ACC112 (cell line): ENCODE measurements around the gene TLCD1.

Experiments
- H2AFZ ChIP-seq: fragments of 200-600 bp; sonication (generic); one replicate; pipeline ENCODE4 v1.6.0; 2017; ENCODE audit warnings: antibody characterized with exemption, low read length; ENCODE audit not compliant: unreplicated experiment
- H3K27ac ChIP-seq: fragments of 200-600 bp; sonication (generic); 2 replicates; pipeline ENCODE4 v1.5.1; 2014; ENCODE audit warnings: low read depth, mild to moderate bottlenecking, antibody characterized with exemption, low read length, moderate library complexity
- H3K27me3 ChIP-seq: fragments of 200-600 bp; sonication (generic); 2 replicates; pipeline ENCODE4 v1.6.1; 2014; ENCODE audit warnings: mild to moderate bottlenecking, antibody characterized with exemption, low read length, moderate library complexity, mixed read lengths; ENCODE audit not compliant: insufficient read depth
- H3K36me3 ChIP-seq: fragments of 200-600 bp; sonication (generic); 2 replicates; pipeline ENCODE4 v1.6.1; 2016; ENCODE audit warnings: mild to moderate bottlenecking, antibody characterized with exemption, low read length, moderate library complexity, mixed read lengths; ENCODE audit not compliant: insufficient read depth
- H3K4me1 ChIP-seq: fragments of 200-600 bp; sonication (generic); one replicate; pipeline ENCODE4 v1.6.1; 2016; ENCODE audit warnings: low read length, mixed read lengths; ENCODE audit not compliant: insufficient read depth, unreplicated experiment, control insufficient read depth
- H3K4me3 ChIP-seq: fragments of 200-600 bp; sonication (generic); 2 replicates; pipeline ENCODE4 v1.5.1; 2014; ENCODE audit warnings: mild to moderate bottlenecking, low read depth, low read length
- H3K79me2 ChIP-seq: fragments of 200-600 bp; sonication (generic); one replicate; pipeline ENCODE4 v1.6.0; 2016; ENCODE audit warnings: low read length; ENCODE audit not compliant: control insufficient read depth, unreplicated experiment, insufficient read depth

Gene TLCD1

DNA sequence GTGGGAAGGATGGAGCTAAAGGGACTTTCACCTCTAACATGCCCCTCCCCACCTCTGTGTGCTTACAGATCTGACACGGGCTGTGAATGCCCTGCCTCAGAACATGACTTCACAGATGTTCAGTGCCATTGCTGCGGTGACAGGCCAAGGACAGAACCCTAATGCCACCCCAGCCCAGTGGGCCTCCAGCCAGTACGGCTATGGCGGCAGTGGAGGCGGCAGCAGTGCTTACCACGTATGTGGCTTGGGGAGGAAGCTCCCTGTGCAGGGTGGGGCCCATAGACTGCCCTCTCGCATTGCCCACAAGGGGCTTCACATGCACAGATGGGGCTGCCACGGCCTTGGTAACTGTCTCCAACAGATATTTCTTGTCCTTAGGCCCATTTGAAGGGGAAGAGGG lies 25.8 kb downstream of the TLCD1 start:
- no peak overlapping the region for H3K4me3 ChIP-seq
- no peak overlapping the region for H3K27ac ChIP-seq
- peaks cover 28% of the 10 kb centered on the region; the same call in 1 of the 2 replicates for H3K36me3 ChIP-seq
- no peaks in the 10 kb centered on the region for H3K79me2 ChIP-seq
- H2AFZ ChIP-seq, result no peak overlapping the region
- H3K4me1 ChIP-seq, result no peaks in the 10 kb centered on the region
- H3K27me3 ChIP-seq, result no peaks in the 10 kb centered on the region

DNA sequence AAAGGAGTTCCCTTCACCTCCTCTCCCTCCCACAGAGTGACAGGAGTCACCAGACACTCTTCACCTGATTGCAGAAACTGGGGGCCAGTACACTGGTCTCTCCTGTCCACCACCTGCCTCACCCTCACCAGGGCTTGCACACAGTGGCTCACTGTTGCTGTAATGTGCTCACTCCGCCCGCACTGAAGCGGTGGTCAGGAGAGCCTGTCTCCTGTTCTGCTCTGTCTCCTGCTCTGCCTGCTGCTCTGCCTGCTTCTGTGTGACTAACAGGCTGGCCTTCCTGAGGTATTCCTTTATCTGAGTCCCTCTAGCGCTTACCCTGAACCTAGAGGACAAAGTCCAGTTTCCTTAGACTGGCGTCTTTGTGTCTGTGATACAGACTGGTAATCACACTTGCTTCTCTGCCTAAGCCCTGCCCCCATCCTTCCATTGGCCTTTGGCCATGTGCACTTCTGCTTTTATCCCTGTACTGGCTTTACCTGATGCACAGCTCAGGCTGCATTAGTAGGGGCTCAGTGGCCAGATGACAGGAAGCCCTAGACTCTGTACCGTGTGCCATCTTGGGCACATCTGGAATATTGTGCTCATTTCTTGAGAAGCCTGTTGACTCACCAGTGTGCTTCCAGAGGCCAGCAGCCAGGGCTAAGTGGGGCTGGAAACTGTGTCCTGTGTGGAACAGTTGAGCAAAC lies 27.6 kb downstream of the TLCD1 start:
- peaks cover 37% of the 10 kb centered on the region for H3K36me3 ChIP-seq
- H3K4me1 ChIP-seq, result no peaks in the 10 kb centered on the region
- H3K27ac ChIP-seq, result no peak overlapping the region

DNA sequence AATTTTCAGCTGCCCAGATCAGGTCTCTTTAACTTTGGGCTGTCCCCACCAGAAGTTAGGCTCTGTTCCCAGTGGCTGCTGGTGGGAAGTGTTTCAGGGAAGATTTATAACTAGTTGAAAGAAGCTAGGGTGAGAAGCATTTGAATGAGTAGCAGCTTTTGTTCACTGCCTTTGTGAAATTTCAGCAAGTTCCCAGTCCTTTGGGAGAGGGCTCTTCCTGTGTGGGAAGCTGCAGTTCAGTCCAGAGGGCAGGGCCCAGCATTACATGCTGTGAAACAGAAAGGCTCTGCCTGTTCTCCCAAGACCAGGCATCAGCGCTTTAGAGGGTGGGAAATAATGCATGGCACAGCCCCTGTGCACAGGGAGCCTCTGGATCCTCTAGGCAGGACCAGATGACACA lies 32.2 kb downstream of the TLCD1 start:
- Histone ChIP-seq H3K27ac (no peak overlapping the region), H3K4me1 (no peaks in the 10 kb centered on the region), H3K36me3 (peaks cover 42% of the 10 kb centered on the region), H3K27me3 (no peaks in the 10 kb centered on the region), H2AFZ (no peak overlapping the region), H3K79me2 (no peaks in the 10 kb centered on the region), H3K4me3 (no peak overlapping the region)

More for the DNA sequence above, 27.6 kb downstream of the TLCD1 start:
- Histone ChIP-seq H2AFZ (no peak overlapping the region), H3K27me3 (no peaks in the 10 kb centered on the region), H3K4me3 (no peak overlapping the region), H3K79me2 (no peaks in the 10 kb centered on the region)

DNA sequence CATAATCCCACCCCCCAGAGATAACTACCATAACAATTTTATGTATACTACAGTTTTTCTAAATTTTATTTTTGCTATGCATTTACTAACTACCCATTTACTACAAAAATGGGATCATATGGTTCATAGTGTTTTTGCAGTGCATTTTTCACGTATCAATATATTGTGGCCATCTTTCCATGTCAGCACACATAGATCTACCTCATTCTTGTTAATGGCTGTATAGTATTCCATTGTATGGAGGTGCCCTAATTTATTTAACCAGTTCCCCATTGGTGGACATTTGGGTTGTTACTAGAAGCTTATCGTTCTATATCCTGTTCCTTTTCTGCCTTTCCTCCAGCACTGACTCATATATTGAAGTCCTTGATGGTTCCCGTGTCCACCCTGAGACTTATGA lies 37.0 kb downstream of the TLCD1 start:
- H3K36me3 ChIP-seq, result peaks cover 61% of the 10 kb centered on the region
- no peak overlapping the region for H2AFZ ChIP-seq

DNA sequence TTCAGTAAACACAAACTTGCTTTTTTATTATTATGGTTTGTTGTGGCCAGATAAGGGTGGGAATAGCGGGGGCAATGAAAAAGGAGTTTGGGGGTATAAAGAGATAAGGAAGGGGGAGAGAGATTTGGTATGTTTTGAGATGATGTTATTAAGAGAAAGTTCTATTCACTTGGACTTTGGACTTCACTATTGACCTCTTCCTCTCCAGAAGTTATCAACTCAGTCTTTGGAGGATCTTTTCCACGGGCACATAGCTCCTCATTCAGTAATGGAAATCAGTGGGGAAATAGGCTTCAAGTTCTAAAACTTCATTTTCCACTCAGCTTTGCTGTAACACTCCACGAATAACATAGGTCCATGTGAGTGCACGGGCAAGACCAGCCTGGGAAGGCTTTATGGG lies 37.6 kb downstream of the TLCD1 start:
- Histone ChIP-seq H3K27ac (no peak overlapping the region), H3K4me1 (no peaks in the 10 kb centered on the region), H3K36me3 (peaks cover 58% of the 10 kb centered on the region), H3K79me2 (no peaks in the 10 kb centered on the region), H3K27me3 (no peaks in the 10 kb centered on the region), H2AFZ (no peak overlapping the region), H3K4me3 (no peak overlapping the region)

More for the DNA sequence above, 37.0 kb downstream of the TLCD1 start:
- H3K27ac ChIP-seq, result no peak overlapping the region
- H3K4me1 ChIP-seq, result no peaks in the 10 kb centered on the region
- no peaks in the 10 kb centered on the region for H3K27me3 ChIP-seq
- no peaks in the 10 kb centered on the region for H3K79me2 ChIP-seq
- no peak overlapping the region for H3K4me3 ChIP-seq

DNA sequence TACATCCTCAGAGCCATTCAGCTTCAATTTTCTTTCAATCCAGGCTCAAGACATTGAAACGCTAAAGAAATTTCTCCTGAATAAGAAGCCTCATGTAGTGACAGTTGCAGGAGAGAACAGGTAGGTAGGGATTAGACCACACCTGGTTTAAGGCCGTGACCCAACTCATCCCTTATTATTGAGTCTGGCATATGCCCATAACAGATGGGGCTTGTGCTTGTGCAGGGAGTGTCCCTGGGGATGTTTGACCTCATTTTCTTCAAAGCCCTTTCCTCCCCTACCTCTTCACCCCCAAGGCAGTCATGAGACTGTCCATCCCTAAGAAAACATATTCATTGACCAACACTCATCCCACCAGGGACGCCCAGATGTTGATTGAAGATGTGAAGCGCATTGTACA lies 39.7 kb downstream of the TLCD1 start:
- Histone ChIP-seq H3K27ac (no peak overlapping the region), H3K4me1 (no peaks in the 10 kb centered on the region), H3K79me2 (no peaks in the 10 kb centered on the region), H3K36me3 (peaks cover 63% of the 10 kb centered on the region), H3K4me3 (no peak overlapping the region), H2AFZ (no peak overlapping the region), H3K27me3 (no peaks in the 10 kb centered on the region)

DNA sequence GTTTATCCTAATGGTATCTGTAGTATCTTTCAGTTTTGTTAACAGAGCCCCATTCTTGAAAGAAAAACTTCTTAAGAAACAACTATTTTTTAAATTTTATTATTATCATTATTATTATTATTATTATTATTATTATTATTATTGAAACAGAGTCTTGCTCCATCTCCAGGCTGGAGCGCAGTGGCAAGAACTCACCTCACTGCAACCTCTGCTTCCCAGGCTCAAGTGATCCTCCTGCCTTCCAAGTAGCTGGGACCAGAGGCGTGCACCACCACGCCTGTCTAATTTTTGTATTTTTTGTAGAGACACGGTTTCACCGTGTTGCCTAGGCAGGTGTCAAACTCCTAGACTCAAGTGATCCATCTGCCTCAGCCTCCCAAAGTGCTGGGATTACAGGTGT lies 40.7 kb downstream of the TLCD1 start:
- Histone ChIP-seq H3K27me3 (no peaks in the 10 kb centered on the region), H3K27ac (no peak overlapping the region), H3K79me2 (no peaks in the 10 kb centered on the region), H3K36me3 (peaks cover 62% of the 10 kb centered on the region), H3K4me1 (no peaks in the 10 kb centered on the region), H3K4me3 (no peak overlapping the region), H2AFZ (no peak overlapping the region)

DNA sequence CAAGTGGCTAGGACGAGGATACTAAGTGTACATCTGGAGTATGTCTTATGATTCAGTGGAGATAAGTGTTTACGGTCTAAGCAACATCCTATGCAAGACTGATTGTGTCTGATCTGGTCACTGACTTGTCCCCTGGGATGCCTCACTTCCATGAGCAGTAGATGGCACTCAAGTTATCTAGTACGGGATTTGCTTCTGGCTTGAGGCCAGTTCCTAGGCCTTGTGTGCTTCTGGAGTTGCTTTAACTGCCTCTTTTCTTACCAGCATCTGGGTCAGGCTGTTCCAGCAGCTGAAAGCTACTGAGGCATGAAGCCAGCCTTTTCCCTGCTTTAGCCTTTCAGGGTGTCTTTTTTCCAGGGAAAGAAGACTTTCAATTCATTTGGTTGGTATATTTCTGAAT lies 41.1 kb downstream of the TLCD1 start:
- H2AFZ ChIP-seq, result no peak overlapping the region
- no peak overlapping the region for H3K4me3 ChIP-seq
- no peaks in the 10 kb centered on the region for H3K4me1 ChIP-seq
- H3K27me3 ChIP-seq, result no peaks in the 10 kb centered on the region
- peaks cover 59% of the 10 kb centered on the region for H3K36me3 ChIP-seq
- H3K79me2 ChIP-seq, result no peaks in the 10 kb centered on the region
- H3K27ac ChIP-seq, result no peak overlapping the region

DNA sequence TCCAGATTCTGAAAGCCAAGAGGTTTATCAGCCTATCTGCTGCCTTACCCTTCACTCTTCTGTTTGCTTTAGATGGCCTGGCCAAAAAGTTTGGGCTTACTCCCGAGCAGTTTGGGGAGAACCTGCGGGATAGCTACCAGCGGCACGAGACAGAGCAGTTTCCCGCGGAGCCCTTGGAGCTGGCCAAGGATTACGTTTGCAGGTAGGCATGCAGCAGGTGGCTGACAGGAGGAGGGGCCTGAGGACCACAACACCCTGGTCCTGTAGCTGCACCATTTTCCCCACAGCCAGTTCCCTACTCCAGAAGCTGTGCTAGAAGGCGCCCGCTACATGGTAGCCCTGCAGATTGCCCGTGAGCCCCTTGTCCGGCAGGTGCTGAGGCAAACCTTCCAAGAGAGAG lies 43.4 kb downstream of the TLCD1 start:
- Histone ChIP-seq H3K36me3 (peaks cover 48% of the 10 kb centered on the region), H3K4me3 (no peak overlapping the region), H3K27me3 (no peaks in the 10 kb centered on the region), H2AFZ (no peak overlapping the region), H3K79me2 (no peaks in the 10 kb centered on the region), H3K4me1 (no peaks in the 10 kb centered on the region), H3K27ac (no peak overlapping the region)

DNA sequence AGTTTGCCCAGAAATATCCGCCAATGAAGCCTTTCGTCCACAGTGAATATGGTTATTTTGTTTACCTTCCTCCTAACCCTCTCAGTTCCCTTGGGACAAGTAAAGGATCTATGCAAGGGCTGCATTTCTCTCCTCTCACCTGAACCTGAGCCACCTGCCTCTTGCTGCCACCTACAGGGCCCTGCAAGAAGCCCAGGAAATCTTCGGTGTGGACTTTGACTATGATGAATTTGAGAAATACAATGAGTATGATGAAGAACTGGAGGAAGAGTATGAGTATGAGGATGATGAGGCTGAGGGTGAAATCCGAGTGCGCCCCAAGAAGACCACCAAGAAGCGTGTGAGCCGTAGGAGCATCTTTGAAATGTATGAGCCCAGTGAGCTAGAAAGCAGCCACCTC lies 50.1 kb downstream of the TLCD1 start:
- Histone ChIP-seq H3K27ac (no peak overlapping the region), H3K27me3 (no peaks in the 10 kb centered on the region), H3K36me3 (peaks cover 61% of the 10 kb centered on the region), H3K79me2 (peaks cover 6% of the 10 kb centered on the region), H3K4me1 (no peaks in the 10 kb centered on the region), H3K4me3 (no peak overlapping the region), H2AFZ (no peak overlapping the region)

DNA sequence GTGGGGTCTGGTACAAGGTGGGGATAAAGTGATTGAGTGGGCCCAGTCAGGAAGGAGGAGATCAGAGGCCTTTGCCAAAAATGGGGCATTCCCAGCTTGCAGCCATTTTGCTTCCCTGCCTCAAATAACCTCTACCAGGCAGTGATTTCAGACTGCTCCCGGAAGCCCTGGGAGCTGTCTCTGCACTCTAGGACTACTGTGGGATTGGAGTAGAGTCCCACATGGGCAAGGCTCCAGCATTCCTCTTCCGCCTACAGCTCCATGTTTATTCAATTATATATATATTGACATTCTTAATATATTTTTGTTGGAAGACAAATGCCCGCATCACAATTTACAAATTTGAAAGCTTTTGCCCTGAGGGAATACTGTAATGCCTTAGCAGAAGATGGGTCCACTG lies 50.5 kb downstream of the TLCD1 start:
- H3K36me3 ChIP-seq, result peaks cover 64% of the 10 kb centered on the region
- H3K79me2 ChIP-seq, result peaks cover 7% of the 10 kb centered on the region
- no peaks in the 10 kb centered on the region for H3K27me3 ChIP-seq
- H3K4me1 ChIP-seq, result no peaks in the 10 kb centered on the region
- H3K4me3 ChIP-seq, result no peak overlapping the region
- H2AFZ ChIP-seq, result no peak overlapping the region
- no peak overlapping the region for H3K27ac ChIP-seq
